Right lobe of liver (tissue), 6 donors: Measurements from ENCODE around the gene HECW1. TPM values are rescaled to one million over a fixed set of nuclear protein-coding genes. Genes with fewer than 3 reads are reported as not detected.

Experiments
- ATAC-seq, 4 donors: fragments of 200-7000 bp; cut with Tn5 transposase; one replicate each; pipeline ENCODE4 v1.9.1; 2020; ENCODE audit warnings: mild to moderate bottlenecking in 4 of 4, moderate library complexity in 4 of 4
- DNase-seq, 3 donors: peaks; one replicate each; pipeline ENCODE4 v3.0.0-alpha.2; 2020
- H3K27ac ChIP-seq, 3 donors: fragments of 200-600 bp; one replicate each; pipeline ENCODE4 v1.8.0; 2022
- H3K27me3 ChIP-seq, 2 donors: fragments of 200-600 bp; one replicate each; pipeline ENCODE4 v1.8.0; 2022
- H3K36me3 ChIP-seq, 4 donors: fragments of 200-600 bp; sonication (generic) in 1 of 4; one replicate each; pipeline versions ENCODE4 v1.5.1 to v1.8.0; 2017 to 2022; ENCODE audit warnings: control low read depth in 1 of 4
- H3K4me1 ChIP-seq, 4 donors: fragments of 200-600 bp; sonication (generic) in 1 of 4; one replicate each; pipeline versions ENCODE4 v1.5.1 to v1.8.0; 2017 to 2022; ENCODE audit warnings: control low read depth in 1 of 4
- H3K4me3 ChIP-seq, 3 donors: fragments of 200-600 bp; one replicate each; pipeline ENCODE4 v1.8.0; 2022
- H3K9me3 ChIP-seq, 4 donors: fragments of 200-600 bp; sonication (generic) in 1 of 4; one replicate each; pipeline versions ENCODE4 v1.5.1 to v1.8.0; 2017 to 2022; ENCODE audit warnings: control low read depth in 1 of 4
- CTCF ChIP-seq, 4 donors: fragments of 200-600 bp in 3 of 4; fragments of 450-650 bp in 1 of 4; IDR thresholded peaks; one replicate each; pipeline versions ENCODE4 v1.5.1 to v1.8.0; 2016 to 2022; ENCODE audit warnings: antibody characterized with exemption in 4 of 4, mild to moderate bottlenecking in 2 of 4
- POLR2A ChIP-seq: fragments of 450-650 bp; IDR thresholded peaks from one replicate; pipeline ENCODE4 v1.6.1; 2017; ENCODE audit warnings: antibody characterized with exemption, mild to moderate bottlenecking
- WGBS: methylation state at CpG from one replicate; pipeline ENCODE4 v1.1.6; 2018; ENCODE audit warnings: low coverage, low lambda C conversion rate; ENCODE audit not compliant: insufficient coverage; ENCODE audit errors: missing lambda C conversion rate; 5-methylcytosine and 5-hydroxymethylcytosine counted together
- intact Hi-C, 2 donors: fragments of 100-400 bp; cut with DNase I; formaldehyde crosslinking; loops; one replicate each; pipeline versions ENCODE4 v1.11.2 to v1.14.1; 2022
- total RNA-seq, 6 experiments: library from RNA; depleted of rRNA in 2 of 6; stranded (reverse); fragments of >200 nt in 2 of 6; fragmentation: NEBNext Ultra II Directional in 3 of 6; extraction: Animal tissue kit (Norgen Biotek cat#: 25700) in 3 of 6; gene quantifications; one replicate each; pipeline versions ENCODE4 v1.1.0 to v1.2.4, GENCODE V29; 2016 to 2023
- donor health status: DM: no; HTN: yes; CAD: no.
- donor health status: DM: no; HTN: no; CAD: no.
- donor health status: DM: no; HTN: no; CAD: no.
- donor health status: DM: no; HTN: yes; CAD: no.
- donor health status: DM: no; HTN: yes; CAD: no.

The HECW1 gene
- total RNA-seq, 6 experiments from 2014 or later, result 0.02 to 0.87 (median 0.09) TPM; not detected in 1

DNA sequence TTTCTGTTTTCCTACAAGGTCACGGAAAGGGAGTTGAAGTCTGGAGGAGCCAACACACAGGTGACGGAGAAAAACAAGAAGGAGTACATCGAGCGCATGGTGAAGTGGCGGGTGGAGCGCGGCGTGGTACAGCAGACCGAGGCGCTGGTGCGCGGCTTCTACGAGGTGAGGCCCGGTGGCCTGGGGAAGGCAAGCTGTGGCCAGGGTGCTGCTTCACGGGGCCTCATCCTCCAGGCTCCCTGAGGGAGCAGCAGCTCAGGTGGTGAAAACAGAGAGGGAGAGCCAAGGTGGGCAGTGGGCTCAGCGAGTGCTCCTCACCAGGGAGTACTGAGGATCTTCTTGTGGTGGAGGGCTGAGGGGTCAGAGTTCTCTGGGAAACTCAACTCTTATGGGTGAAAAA is 438.0 kb downstream of the HECW1 start:
- WGBS, result 92% methylated on average over 12 of the region's 16 CpGs
- Histone ChIP-seq H3K27me3 (no peaks in the 10 kb centered on the region), H3K36me3 (no peaks in the 10 kb centered on the region), H3K27ac (no peak overlapping the region), H3K9me3 (no peaks in the 10 kb centered on the region), H3K4me1 (no peaks in the 10 kb centered on the region), H3K4me3 (no peak overlapping the region)
- ATAC-seq (no peak), DNase-seq (no peak)
- no peak for TF ChIP-seq CTCF (IDR thresholded peaks at IDR 0.05)
- no peak for TF ChIP-seq POLR2A
- intact Hi-C loops, result no loop called here

DNA sequence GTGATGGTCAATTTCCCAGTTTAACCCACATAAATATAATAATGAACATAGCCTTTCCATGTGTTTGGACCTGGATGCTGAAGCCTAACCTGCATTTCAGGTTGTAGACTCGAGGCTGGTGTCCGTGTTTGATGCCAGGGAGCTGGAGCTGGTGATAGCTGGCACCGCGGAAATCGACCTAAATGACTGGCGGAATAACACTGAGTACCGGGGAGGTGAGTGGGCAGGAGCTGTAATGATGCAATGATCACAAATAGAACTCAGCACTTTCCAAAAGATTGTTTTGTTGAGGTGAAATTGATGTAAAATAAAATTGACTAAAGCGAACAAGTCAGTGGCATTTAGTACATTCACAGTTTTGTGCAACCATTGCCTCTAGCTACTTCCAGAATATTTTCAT is 439.7 kb downstream of the HECW1 start:
- 58% methylated on average over 8 of the region's 8 CpGs for WGBS
- TF ChIP-seq CTCF (IDR thresholded peaks at IDR 0.05) (no peak), POLR2A (no peak)
- intact Hi-C loops, result no loop called here
- Histone ChIP-seq H3K9me3 (no peaks in the 10 kb centered on the region), H3K27me3 (no peaks in the 10 kb centered on the region), H3K36me3 (no peaks in the 10 kb centered on the region), H3K4me3 (no peak overlapping the region), H3K27ac (no peak overlapping the region), H3K4me1 (no peaks in the 10 kb centered on the region)
- ATAC-seq (no peak), DNase-seq (no peak)

GRCh38 chr7:43553999-43554398 is 441.6 kb downstream of the HECW1 start:
- ATAC-seq (peak in 1 of 4 donors; percentile 13), DNase-seq (no peak)
- TF ChIP-seq CTCF (IDR thresholded peaks at IDR 0.05) (no peak), POLR2A (no peak)
- no peaks in the 10 kb centered on the region for H3K9me3 ChIP-seq
- H3K27me3 ChIP-seq, result no peaks in the 10 kb centered on the region
- WGBS, result 72% methylated on average over 3 of the region's 3 CpGs
- H3K4me3 ChIP-seq, result no peak overlapping the region
- intact Hi-C loops, result no loop called here
- no peak overlapping the region for H3K27ac ChIP-seq
- no peaks in the 10 kb centered on the region for H3K4me1 ChIP-seq
- no peaks in the 10 kb centered on the region for H3K36me3 ChIP-seq

- H3K36me3 ChIP-seq, result no peaks in the 10 kb centered on the region
- H3K4me1 ChIP-seq, result no peaks in the 10 kb centered on the region
- ATAC-seq (no peak), DNase-seq (no peak)
- intact Hi-C loops, result no loop called here
- no peak for TF ChIP-seq POLR2A
- no peak for TF ChIP-seq CTCF (IDR thresholded peaks at IDR 0.05)
- H3K4me3 ChIP-seq, result no peak overlapping the region
- WGBS, result 76% methylated on average over 9 of the region's 15 CpGs
- H3K27me3 ChIP-seq, result no peaks in the 10 kb centered on the region
- H3K27ac ChIP-seq, result no peak overlapping the region
- no peaks in the 10 kb centered on the region for H3K9me3 ChIP-seq
Observed at GRCh38 chr7:43554423-43554822, 442.0 kb downstream of the HECW1 start.
